ENCODE data around the gene GPR162.

Gene GPR162

DNA sequence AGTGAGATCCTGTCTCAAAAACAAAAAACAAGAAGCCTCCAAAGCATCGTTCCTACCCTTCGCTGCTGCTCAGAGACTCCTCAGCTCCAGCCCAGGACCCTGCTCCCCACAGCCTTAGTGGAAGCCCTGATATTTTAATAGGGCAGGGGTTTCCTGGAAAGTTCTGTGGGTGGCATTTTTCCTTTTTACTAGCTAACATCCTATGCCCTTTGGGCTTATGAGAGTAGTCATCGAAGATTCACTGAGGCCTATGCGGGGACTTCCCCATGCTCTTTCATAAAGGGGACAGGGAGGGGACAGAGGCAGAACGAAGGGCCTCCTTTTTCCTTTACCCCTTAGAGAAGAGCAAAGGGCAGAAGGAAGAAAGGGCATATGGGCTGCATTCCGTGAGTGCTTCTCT, 41.0 kb upstream of the GPR162 start:
- Mint-ChIP-seq H3K9me3 (no peaks in the 10 kb centered on the region), H3K36me3 (no peaks in the 10 kb centered on the region), H3K27ac (peak overlapping the region; percentile 21), H3K27me3 (peaks cover 33% of the 10 kb centered on the region), H3K4me1 (peaks cover 69% of the 10 kb centered on the region), H3K4me3 (no peak overlapping the region)
- CTCF ChIA-PET: interaction anchor here (0.6 to 9.6 kb wide), 13 partner anchors 8 to 210 kb away, joined by 3 to 63 read pairs (median 3); partner anchors contain the start of genes LAG3, MLF2, PTMS and ZNF384
- no peak for DNase-seq

DNA sequence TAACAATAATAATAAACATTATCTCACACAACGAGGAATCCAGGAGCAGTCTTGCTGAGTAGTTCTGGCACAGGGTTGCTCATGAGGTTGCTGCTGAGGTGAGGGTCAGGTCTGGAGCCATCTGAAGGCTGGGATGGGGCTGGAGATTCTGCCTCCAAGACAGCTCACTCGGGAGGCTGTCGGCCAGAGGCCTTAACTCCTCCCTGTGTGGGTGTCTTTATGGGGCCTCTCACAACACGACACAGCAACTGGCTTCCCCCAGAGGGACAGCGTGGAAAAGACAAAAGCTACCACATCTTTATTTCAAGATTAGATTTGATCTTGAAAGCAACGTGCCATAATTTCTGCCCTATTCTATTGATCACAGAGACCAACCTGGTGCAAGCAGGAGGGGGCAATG, 39.5 kb upstream of the GPR162 start:
- Mint-ChIP-seq H3K4me3 (no peak overlapping the region), H3K27me3 (peaks cover 19% of the 10 kb centered on the region), H3K27ac (peak overlapping the region; percentile 49), H3K9me3 (no peaks in the 10 kb centered on the region), H3K4me1 (peaks cover 76% of the 10 kb centered on the region), H3K36me3 (no peaks in the 10 kb centered on the region)
- no peak for DNase-seq
- CTCF ChIA-PET: interaction anchor here (0.8 to 9.6 kb wide), 8 partner anchors 11 to 162 kb away, joined by 3 to 63 read pairs (median 4); partner anchors contain the start of gene PTMS

DNA sequence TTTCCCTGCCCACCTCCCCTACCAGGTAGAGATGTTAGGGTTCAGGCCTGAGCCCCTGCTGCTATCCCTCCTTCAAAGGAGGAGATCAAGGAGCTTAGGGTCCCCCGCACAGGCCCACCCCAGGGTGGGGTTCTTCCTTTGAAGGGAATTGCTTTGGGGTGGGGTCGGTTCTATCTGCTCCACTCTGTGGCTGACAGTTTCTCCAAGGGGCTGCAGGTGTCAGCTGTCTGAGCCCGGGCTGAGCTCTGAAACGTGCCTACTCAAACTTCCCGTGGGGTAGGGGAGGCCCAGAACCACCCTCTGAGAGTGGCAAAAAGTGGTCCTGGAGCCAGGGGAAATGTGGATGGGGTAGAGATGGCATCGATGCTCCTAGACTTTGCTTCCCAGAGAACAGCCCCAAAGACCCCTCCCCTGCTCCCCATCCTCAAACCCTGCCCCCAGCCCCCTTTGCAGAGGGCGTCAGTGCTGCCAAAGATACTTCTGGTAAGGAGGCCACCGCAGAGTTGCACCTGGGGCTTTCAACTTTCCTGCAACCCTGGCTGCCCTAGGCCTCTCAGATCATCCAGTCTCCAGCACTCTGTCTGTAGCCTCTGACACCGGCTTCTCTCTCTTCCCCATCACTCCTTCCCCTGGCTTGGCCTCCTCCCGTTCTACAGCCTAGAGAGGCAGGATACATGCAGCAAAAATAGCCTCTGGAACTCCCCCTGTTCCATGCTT, 38.6 kb upstream of the GPR162 start:
- peaks cover 79% of the 10 kb centered on the region for H3K4me1 Mint-ChIP-seq
- CTCF ChIA-PET: interaction anchor here (0.8 to 9.6 kb wide), 11 partner anchors 8 to 163 kb away, joined by 3 to 63 read pairs (median 4); partner anchors contain the start of genes MLF2 and PTMS
- no peaks in the 10 kb centered on the region for H3K9me3 Mint-ChIP-seq
- H3K27ac Mint-ChIP-seq: no peak overlapping the region
- no peak for DNase-seq
- peaks cover 10% of the 10 kb centered on the region for H3K27me3 Mint-ChIP-seq
- H3K4me3 Mint-ChIP-seq: no peak overlapping the region
- no peaks in the 10 kb centered on the region for H3K36me3 Mint-ChIP-seq

DNA sequence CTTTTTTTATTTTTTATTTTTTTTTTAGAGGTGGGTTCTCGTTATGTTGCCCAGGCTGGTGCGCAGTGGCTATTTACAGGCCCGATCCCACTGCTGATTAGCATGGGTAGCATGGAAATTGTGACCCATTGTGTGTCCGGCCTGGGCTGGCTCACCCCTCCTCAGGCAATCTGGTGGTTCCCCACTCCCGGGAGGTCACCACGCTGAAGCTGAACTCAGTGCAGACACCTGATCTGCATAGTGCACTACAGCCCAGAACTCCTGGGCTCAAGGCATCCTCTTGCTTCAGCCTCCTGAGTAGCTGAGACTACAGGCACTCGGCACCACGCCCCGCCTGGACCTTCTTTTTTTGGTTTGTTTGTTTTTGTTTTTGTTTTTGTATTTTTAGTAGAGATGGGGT, 37.8 kb upstream of the GPR162 start:
- peaks cover 78% of the 10 kb centered on the region for H3K4me1 Mint-ChIP-seq
- peaks cover 2% of the 10 kb centered on the region for H3K27me3 Mint-ChIP-seq
- no peak overlapping the region for H3K27ac Mint-ChIP-seq
- H3K4me3 Mint-ChIP-seq: no peak overlapping the region
- H3K36me3 Mint-ChIP-seq: no peaks in the 10 kb centered on the region
- CTCF ChIA-PET: interaction anchor here (1.1 to 2.2 kb wide), 4 partner anchors 9 to 41 kb away, joined by 3 to 9 read pairs (median 6); no protein-coding TSS in a partner anchor
- no peak for DNase-seq
- H3K9me3 Mint-ChIP-seq: no peaks in the 10 kb centered on the region

DNA sequence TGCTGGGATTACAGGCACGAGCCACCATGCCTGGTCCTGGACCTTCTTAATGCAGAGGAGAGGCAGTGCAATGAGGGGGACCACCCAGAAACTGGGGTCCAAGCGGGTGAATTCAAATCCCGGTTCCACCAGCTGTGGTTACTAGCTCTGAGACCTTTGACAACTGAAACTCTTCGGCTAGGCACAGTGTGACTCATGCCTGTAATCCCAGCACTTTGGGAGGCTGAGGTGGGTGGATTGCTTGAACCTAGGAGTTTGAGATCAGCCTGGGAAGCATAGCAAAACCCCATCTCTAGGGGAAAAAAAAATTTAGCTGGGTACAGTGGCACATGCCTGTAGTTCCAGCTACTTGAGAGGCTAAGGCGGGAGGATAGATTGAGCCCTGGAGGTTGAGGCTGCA, 37.3 kb upstream of the GPR162 start:
- no peak overlapping the region for H3K4me3 Mint-ChIP-seq
- H3K4me1 Mint-ChIP-seq: peaks cover 78% of the 10 kb centered on the region
- no peaks in the 10 kb centered on the region for H3K9me3 Mint-ChIP-seq
- no peak for DNase-seq
- CTCF ChIA-PET: interaction anchor here (1.1 to 2.2 kb wide), 4 partner anchors 9 to 40 kb away, joined by 3 to 9 read pairs (median 6); no protein-coding TSS in a partner anchor
- no peaks in the 10 kb centered on the region for H3K27me3 Mint-ChIP-seq
- H3K36me3 Mint-ChIP-seq: no peaks in the 10 kb centered on the region
- H3K27ac Mint-ChIP-seq: no peak overlapping the region

DNA sequence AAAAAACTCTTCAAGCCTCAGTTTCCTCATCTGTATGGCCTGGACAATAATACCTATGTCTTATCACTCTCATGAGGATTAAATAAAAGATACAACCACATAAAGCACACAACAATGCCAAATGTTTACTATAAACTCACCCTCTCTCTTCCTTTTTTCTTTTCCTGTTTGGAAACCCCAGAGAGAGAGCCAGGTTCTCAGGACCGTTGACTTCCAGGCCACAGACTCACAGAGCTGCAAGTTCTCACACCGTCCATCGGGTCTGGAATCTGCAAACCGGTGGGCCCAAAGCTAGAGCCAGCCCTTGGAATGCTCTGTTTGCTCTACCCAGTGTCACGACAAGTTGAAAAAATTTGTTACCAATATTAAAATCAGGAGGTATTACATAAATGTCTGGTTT, 36.9 kb upstream of the GPR162 start:
- Mint-ChIP-seq H3K4me3 (no peak overlapping the region), H3K36me3 (peaks cover 1% of the 10 kb centered on the region), H3K27me3 (no peaks in the 10 kb centered on the region), H3K27ac (no peak overlapping the region), H3K4me1 (peaks cover 75% of the 10 kb centered on the region), H3K9me3 (no peaks in the 10 kb centered on the region)
- CTCF ChIA-PET: interaction anchor here (2.2 kb wide), 1 partner anchor 10 kb away, joined by 7 read pairs; no protein-coding TSS in a partner anchor
- DNase-seq: no peak

DNA sequence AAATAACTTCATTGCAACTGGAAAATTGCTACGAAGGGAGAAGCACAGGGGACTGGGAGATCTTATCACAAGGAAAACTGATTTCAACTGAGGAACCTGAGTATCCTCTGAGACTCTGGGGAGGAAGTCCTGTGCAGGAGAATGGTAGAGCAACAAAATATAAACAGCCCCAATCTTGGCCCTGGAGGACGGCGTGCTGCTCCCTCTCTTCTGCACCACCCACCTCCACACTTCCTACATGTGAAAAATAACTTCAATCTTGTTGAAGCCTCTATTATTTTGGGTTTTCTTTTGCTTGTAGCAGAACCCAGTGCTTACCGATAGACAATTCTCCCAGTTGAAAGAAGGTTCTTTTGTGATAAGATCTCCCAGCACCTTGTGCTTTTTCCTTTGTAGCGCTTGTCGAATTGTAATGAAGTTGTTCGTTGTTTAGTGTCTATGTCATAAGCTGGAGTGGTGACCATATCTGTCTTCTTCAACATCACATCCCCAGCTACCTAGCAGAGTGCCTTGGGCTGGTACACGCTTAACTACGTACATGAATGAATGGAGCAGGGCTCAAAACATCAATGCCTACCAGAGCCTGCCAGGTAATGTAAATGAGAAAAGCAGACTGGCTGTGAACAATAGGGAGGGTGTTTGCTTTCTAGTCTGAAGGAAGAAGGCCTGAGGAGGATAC, 35.1 kb upstream of the GPR162 start:
- Mint-ChIP-seq H3K27ac (peak overlapping the region; percentile 83), H3K9me3 (no peaks in the 10 kb centered on the region), H3K36me3 (peaks cover 2% of the 10 kb centered on the region), H3K4me3 (peak overlapping the region; percentile 4), H3K4me1 (peaks cover 69% of the 10 kb centered on the region), H3K27me3 (no peaks in the 10 kb centered on the region)
- DNase-seq: peak; percentile 41
- CTCF ChIA-PET: interaction anchor here (0.7 to 2.5 kb wide), 4 partner anchors 8 to 20 kb away, joined by 3 to 12 read pairs (median 4); partner anchors contain the start of gene PTMS

DNA sequence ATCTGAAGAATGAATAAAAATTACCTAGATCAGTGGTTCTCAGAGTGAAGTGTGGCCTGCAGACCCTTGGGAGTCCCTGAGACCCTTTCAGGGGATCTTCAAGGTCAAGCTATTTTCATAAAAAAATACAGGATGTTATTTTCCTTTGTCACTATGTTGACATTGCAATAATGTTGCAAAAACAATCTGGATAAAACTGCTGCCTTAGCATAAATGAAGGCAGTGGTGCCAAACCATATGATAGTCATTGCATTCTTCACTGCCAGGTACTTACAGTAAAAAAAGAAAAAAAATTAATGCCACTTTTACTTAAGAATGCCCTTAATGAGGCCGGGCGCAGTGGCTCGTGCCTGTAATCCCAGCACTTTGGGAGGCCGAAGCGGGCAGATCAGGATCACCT, 34.3 kb upstream of the GPR162 start:
- Mint-ChIP-seq H3K4me3 (no peak overlapping the region), H3K9me3 (no peaks in the 10 kb centered on the region), H3K27ac (peak overlapping the region; percentile 83), H3K36me3 (peaks cover 9% of the 10 kb centered on the region), H3K4me1 (peaks cover 73% of the 10 kb centered on the region), H3K27me3 (no peaks in the 10 kb centered on the region)
- no peak for DNase-seq
- CTCF ChIA-PET: interaction anchor here (1.0 to 2.5 kb wide), 3 partner anchors 9 to 21 kb away, joined by 4 to 12 read pairs (median 4); partner anchors contain the start of gene PTMS

DNA sequence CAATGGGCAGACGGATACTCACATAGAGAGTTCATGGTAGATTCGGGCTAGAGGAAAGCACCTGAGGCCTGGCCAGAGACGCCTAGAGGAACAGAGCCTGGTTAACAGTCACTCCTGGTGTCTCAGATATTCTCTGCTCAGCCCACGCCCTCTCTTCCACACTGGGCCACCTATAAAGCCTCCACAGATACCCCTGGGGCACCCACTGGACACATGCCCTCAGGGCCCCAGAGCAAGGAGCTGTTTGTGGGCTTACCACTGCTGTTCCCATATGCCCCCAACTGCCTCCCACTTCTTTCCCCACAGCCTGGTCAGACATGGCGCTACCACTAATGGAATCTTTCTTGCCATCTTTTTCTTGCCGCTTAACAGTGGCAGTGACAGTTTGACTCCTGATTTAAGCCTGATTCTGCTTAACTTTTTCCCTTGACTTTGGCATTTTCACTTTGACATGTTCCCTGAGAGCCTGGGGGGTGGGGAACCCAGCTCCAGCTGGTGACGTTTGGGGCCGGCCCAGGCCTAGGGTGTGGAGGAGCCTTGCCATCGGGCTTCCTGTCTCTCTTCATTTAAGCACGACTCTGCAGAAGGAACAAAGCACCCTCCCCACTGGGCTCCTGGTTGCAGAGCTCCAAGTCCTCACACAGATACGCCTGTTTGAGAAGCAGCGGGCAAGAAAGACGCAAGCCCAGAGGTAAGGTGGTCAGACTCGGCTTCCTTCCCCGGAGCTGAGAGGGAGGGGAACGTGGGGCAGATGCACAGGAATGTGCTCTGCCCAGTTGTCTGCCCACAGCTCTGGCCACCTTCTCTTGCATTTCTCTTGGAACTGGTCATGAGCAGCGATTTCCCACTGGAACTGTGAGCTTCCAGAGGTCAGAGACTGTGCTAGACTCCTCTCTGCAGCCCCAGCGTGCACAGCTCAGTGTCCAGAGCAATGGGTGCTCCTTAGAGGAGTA, 32.4 kb upstream of the GPR162 start, which contains the start of gene CD4:
TSS of gene CD4 (plus strand) at position 557 of the 953 bp plus-strand sequence. CDS start 10,611 bp downstream, outside the sequence.
- DNase-seq: peak; percentile 89
- peaks cover 76% of the 10 kb centered on the region for H3K4me1 Mint-ChIP-seq
- H3K4me3 Mint-ChIP-seq: peak within 1 kb of the TSS; percentile 84
- H3K27me3 Mint-ChIP-seq: no peaks in the 10 kb centered on the region
- H3K36me3 Mint-ChIP-seq: peaks cover 17% of the 10 kb centered on the region
- peak within 1 kb of the TSS; percentile 92 for H3K27ac Mint-ChIP-seq
- H3K9me3 Mint-ChIP-seq: no peaks in the 10 kb centered on the region
- CTCF ChIA-PET: interaction anchor here (1.3 to 5.2 kb wide), 5 partner anchors 11 to 35 kb away, joined by 3 to 36 read pairs (median 7); partner anchors contain the start of genes MLF2 and PTMS

DNA sequence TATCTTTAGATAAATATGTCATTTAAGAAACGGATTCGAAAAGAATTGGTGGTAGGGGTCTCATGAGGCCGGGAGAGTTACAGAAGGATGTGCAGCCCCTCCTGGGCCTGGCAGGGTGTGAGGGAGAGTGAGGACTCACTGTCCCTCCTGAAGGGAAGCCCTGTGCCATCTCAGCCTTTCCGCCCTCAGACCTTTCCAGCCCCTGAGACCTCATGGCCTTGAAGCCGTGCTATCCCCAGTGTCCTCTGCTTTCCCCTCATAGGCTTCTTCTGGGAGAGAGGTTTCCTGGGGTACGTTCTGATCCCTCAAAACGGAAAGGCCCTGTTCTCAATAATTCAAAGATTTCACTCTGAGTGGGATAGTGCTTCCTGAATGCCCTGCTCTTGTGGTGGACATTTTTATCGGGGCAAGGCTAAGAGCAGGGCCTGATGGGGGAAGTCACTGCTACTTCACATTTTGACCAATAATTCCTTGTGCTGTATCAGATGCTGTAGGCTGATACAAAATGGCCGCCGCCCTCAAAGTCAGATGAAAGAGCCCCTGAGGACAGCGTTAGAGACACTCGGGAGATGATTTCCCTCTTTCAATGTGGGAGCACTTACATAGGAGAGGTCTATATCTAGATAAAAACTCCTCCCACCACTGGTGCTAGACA, 31.0 kb upstream of the GPR162 start:
- Mint-ChIP-seq H3K27ac (peak overlapping the region; percentile 92), H3K4me3 (peak overlapping the region; percentile 84), H3K36me3 (peaks cover 25% of the 10 kb centered on the region), H3K4me1 (peaks cover 69% of the 10 kb centered on the region), H3K27me3 (no peaks in the 10 kb centered on the region), H3K9me3 (no peaks in the 10 kb centered on the region)
- DNase-seq: peak; percentile 71
- CTCF ChIA-PET: interaction anchor here (0.9 to 5.2 kb wide), 3 partner anchors 13 to 37 kb away, joined by 3 to 36 read pairs (median 20); partner anchors contain the start of gene MLF2

DNA sequence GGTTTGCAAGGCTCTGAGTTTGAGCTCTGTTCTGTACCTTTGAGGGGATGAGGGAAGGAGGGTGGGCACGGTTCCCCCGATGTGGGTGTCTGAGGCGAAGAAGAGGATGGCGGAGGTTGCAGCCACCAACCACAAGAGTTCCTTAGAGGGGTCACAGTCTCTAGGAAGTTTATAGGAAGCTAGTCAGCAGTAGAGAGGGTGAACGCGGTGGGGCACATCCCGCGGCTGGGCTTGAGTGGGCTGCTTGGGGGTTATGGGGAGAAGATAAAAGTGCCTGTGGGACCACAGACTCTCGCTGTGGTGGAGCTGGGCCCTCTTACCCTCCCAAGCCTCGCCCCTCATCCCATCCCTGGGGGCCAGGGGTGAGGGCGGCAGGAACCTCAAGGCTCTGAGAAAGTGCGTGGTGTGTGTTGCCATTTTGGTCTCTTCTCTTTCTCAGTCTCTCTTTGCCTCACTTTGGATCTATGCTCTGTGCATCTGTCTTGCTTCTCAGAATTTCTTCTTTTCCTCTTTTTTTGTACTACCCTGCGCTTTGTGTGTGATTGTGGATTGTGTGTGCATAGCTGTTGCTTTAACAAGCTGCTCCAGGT, 29.6 kb upstream of the GPR162 start:
- CTCF ChIA-PET: interaction anchor here (0.9 to 5.2 kb wide), 11 partner anchors 9 to 103 kb away, joined by 3 to 36 read pairs (median 4); partner anchors contain the start of genes MLF2, PTMS and ZNF384
- Mint-ChIP-seq H3K9me3 (no peaks in the 10 kb centered on the region), H3K27ac (peak overlapping the region; percentile 92), H3K4me1 (peaks cover 63% of the 10 kb centered on the region), H3K36me3 (peaks cover 36% of the 10 kb centered on the region), H3K4me3 (peak overlapping the region; percentile 84), H3K27me3 (no peaks in the 10 kb centered on the region)
- no peak for DNase-seq

DNA sequence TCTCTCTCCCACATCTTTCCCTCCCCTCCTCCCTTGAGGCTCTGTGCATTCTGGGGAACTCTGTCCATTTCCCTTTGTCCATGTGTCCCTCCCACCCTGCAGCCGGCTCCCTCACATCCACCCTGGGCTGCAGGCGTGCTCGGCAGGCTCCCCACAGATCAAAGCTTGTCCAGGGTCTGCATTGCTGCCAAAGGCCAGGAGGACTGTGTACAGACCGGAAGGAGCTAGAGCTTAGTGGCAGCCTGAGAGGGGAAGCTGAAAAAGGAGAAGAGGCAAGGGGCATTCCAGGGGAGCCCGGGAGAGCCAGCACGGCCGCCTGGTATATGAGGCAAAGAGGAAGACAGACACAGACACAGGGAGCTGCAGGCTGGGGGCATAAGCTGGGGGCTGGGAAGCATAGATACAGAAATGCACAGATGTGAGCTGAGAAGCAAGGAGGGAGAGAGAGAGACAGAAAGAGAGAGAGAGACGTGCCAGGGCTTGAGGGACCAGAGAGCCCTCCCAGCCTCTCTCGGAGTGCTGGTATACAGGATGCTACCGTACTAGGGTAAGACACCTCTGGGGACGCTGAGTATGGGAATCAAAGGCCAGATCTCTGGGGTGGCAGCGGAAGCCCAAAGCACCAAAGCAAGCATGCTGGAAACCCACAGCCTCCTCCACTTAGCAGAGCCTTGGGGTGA, 29.0 kb upstream of the GPR162 start:
- H3K4me3 Mint-ChIP-seq: peak overlapping the region; percentile 84
- H3K9me3 Mint-ChIP-seq: no peaks in the 10 kb centered on the region
- no peaks in the 10 kb centered on the region for H3K27me3 Mint-ChIP-seq
- H3K27ac Mint-ChIP-seq: peak overlapping the region; percentile 92
- DNase-seq: peak; percentile 78
- peaks cover 64% of the 10 kb centered on the region for H3K4me1 Mint-ChIP-seq
- peaks cover 42% of the 10 kb centered on the region for H3K36me3 Mint-ChIP-seq
- CTCF ChIA-PET: interaction anchor here (0.6 to 5.2 kb wide), 14 partner anchors 9 to 171 kb away, joined by 3 to 36 read pairs (median 4); partner anchors contain the start of genes MLF2, PTMS and ZNF384
